Mammary epithelial cell (primary cell): Measurements from ENCODE around the gene GPR50.

Experiments
- CTCF ChIP-seq, 2 donors: IDR thresholded peaks in 1 of 2; conservative IDR thresholded peaks in 1 of 2; 2 replicates each; pipeline ENCODE4 v1.5.1; 2011 to 2012; ENCODE audit warnings: inconsistent platforms in 2 of 2, low read length in 2 of 2, mild to moderate bottlenecking in 2 of 2, control low read depth in 1 of 2, low read depth in 1 of 2; ENCODE audit not compliant: insufficient read depth in 1 of 2; ENCODE audit errors: extremely low read depth in 1 of 2
- EZH2 ChIP-seq: IDR thresholded peaks from 2 replicates; pipeline ENCODE4 v1.6.1; 2012; ENCODE audit warnings: low read length, inconsistent platforms, borderline replicate concordance

DNA sequence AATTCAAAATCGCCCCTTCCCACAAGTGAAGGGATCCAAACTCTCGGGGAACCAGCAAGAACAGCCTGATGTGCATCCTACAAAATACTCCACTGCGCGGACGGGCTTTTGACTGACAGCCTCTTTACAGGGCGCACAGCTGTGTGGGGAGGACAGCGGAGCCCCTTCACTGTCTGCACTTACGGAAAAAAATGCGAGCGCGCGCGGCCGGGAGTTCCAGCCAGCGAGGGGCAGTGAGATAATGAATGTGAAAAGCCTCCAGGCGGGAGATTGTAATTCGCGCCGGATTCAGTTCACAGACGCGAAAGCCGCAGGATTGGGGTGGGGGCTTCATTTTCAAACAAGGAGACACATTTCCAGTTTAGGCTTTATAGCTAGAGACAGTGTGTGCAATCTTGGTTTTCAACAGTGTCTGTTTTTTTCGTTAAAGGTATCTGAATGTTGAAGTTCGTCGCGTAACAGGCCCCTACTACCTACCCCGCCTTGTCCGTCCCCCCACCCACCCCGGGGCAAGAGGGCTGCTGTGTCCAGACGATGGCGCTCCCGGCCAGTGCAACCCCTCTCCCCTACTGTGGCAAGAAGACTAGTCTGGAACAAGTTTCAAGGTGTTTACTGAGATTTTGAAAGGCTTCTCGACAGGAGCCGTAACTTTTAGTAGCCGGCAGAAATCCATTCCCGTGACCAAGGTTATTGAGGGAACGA, 1.7 kb upstream of the GPR50 start:
- no peak for TF ChIP-seq CTCF (conservative IDR thresholded peaks at IDR 0.05 in 1 of 2, IDR thresholded peaks at IDR 0.05 in 1 of 2; ENCODE audit: extremely low read depth in 1 of 2, insufficient read depth in 1 of 2, low read depth in 1 of 2, low read length in 2 of 2)
- no peak for TF ChIP-seq EZH2
